ENCODE results near the gene TGFBRAP1.
"Not testable (repeated sequence)": the region's sequence is repeated elsewhere in the genome, so short reads cannot be mapped to it uniquely, and the experiment has no call there.

The TGFBRAP1 gene

DNA sequence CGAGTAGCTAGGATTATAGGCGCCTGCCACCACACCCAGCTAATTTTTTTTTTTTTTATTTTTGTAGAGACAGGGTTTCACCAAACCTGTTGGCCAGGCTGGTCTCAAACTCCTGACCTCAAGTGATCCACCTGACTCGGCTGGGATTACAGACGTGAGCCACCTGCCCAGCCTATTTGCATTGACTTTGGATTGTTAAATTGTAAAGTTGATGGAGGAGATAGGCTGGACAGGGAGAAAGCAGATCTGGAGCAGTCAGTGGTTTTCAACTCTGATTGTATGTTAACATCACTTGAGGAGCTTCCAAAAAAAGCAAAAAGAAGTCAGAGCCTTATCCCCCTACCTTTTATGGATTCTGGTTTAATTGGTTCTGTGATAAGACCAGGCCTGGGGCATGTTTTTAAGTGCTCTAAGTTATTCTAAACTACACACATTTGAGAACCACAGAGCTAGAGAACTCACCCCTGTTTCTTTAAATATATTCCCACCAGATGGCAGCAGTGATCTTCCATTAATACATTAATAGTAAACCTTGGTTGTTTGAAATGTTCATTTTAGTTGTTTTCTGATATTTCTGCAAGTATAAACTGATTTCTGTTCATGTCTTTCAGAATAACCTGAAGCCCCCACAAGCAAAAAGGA is 15.3 kb upstream of the TGFBRAP1 start:
- DNase-seq, result peak; percentile 44

DNA sequence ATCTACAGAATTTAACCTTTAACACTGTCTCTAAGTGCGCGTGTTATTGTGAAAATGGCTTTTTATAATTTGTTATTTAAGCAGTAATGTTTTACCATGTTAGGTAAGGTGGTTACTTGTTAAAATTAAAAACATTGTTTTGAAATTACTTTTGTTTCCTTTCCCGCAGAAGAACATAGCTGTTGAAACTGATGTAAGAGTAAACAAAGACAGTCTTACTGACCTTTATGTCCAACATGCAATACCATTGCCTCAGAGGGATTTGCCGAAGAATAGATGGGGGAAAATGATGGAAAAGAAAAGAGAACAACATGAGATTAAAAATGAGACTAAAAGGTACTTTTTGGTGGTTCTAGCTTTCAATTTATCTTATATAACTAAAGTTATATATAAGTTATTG is 9.9 kb upstream of the TGFBRAP1 start:
- no peak for DNase-seq

DNA sequence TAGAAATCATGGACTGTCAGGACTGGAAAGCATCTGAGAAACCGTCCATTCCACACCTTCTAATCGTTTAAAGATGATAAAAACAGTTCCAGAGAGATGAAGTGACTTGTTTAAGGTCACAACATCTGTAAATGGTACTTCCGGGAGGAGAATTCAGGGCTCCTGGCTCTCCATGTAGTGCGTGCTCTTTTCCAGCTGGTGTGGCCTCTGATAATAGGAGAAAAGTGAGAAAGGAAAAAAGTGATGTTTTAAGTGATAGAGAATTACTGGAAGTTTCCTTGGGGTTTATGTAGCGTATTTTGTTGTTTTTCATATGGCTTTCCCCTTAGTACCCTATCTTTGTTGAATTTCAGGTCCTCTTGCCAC is 8.5 kb upstream of the TGFBRAP1 start:
- no peak for DNase-seq

DNA sequence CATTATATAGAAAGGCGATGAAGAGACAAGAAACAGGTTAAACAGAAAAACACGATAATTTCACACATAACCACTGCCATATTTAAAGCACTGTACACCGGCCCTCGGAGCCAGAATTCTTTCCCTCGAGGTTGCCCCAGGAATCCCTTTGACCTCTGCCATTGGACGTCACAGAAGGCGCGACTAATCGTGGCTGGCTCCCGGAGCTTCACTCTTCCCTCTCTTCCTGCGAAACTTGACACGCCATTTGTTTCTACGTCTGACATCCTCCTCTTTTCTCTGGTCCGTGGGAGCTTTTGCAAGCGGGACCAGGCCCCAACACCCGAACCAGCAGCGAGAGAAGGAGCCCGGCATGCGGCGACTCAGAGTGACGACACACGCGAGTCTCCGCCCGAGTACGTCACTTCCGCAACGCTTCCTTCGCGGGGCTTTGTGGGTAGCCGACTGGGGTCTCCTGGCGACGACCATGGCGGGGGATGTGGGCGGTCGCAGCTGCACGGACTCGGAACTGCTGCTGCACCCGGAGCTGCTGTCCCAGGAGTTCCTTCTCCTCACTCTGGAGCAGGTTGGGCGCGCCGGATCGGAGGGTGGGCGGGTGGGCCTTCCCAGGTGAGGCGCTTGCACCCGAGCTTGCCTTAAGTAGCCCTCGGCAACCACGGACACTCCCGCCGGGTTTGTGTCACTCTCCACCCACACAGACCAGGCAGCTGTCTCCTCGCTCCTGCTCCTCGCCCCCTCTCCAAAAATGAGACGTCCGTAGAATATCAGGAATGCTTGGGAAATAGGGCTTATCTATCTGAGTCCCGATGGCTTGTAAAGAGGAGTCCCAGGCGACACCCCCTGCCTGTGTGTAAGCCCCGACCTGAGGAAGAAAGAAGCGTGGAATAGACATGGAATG is 7.8 kb upstream of the TGFBRAP1 start, which contains the start of gene C2orf49:
Gene C2orf49, plus strand, starts transcription at position 419 of the 898 bp plus-strand sequence. Its CDS starts 48 bp downstream, at position 467.
- DNase-seq, result peak; percentile 87

DNA sequence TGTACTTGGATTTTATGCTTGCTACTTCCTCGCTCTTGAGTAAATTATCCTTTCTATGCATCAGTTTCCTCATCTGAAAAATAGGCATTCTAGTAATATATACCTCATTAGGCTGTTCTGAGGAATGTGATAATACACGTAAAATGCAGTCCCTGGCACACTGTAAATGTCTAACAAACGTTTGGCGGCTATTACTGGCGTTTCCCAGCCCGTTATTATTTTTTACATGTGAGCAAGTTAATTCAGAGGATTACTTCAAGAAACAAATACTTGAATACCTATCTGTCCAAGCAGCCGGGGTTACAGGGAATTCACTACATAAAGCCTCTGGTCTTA is 7.2 kb upstream of the TGFBRAP1 start:
- no peak for DNase-seq

DNA sequence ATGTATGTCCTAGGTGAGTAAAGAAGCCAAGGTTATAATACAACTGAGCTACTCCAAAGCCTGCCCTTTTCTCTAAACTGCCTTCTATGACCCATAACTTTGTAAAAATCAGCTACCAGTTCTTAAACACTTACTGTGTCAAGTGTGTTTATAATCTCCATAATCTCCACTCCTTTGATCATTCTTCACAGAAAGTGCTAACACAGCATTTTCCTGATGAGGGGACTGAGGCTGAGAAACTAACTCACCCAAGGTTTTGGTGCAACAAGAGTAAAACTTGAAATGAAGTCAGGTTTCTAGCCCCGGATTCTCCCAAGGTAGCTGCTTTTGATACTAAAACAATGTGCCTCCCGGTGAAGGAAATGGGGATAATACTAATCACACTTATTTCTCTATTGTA is 5.9 kb upstream of the TGFBRAP1 start:
- no peak for DNase-seq

DNA sequence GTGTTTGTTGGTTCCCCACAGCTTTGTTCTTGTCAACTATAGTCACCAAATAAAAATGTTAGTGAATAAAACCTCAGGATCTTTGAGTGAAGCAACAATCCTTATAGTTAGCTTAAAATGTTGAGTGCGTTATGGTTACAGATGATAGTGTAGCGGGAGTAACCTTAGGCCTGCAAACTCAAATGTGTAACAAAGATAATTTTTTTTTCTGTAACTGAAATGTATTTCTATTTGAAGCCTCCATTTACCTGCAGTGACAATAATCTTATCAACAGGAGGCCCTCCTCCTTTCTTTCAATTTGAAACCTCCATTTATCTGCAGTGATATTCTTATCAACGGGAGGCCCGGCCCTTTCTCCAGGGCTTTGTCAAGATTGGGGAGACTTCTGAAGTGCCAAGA is 4.7 kb upstream of the TGFBRAP1 start:
- DNase-seq, result no peak

DNA sequence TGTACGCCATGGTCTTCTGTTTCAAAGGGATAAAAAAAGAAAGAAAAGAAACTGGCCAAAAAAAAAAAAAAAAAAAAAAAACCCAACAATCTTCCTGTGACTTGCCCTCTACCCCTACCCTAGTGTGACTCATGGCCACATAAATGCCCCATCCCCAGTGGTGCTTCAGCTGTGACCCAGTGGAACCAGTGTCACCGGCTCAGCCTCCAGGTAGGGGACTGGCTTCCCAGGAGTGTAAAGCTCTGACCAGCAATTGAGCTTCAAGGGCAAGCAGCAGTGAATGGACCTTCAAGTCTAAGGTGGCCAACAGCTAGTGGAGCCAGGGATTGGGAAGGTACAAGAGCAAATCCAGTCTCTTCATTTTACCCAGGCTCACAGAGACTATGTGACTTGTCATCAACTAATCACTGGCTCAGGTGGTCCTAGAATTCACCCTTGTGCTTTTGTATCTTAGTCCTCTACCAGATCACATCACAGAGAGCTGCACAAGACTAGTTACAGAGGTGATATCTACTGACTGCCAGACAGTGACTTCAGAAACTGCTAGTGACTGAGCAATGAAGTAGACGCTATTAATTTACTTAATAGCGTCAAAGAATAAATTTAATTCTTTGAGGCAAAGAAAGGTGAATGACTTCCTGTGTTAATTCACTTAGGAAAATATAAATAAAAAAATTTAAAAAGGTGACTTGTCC is 1.3 kb upstream of the TGFBRAP1 start:
- DNase-seq, result no peak

DNA sequence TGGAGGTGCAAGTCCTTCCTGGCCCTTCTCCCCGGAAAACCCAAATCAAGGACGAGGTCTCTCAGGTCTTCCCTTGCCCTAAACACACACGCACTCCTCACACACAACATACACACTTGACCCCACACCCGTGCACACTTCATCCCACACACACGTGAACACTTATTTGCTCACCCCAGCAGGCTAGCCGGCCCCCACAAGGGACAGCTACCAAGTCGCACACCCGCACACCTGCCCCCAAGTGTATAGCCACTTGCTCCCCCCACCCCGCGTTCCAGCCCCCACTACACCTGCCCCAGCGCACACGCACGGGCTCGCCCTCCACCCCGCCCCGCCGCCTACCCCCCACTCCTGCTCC is 359 bp downstream of the TGFBRAP1 start:
- no peak for DNase-seq

DNA sequence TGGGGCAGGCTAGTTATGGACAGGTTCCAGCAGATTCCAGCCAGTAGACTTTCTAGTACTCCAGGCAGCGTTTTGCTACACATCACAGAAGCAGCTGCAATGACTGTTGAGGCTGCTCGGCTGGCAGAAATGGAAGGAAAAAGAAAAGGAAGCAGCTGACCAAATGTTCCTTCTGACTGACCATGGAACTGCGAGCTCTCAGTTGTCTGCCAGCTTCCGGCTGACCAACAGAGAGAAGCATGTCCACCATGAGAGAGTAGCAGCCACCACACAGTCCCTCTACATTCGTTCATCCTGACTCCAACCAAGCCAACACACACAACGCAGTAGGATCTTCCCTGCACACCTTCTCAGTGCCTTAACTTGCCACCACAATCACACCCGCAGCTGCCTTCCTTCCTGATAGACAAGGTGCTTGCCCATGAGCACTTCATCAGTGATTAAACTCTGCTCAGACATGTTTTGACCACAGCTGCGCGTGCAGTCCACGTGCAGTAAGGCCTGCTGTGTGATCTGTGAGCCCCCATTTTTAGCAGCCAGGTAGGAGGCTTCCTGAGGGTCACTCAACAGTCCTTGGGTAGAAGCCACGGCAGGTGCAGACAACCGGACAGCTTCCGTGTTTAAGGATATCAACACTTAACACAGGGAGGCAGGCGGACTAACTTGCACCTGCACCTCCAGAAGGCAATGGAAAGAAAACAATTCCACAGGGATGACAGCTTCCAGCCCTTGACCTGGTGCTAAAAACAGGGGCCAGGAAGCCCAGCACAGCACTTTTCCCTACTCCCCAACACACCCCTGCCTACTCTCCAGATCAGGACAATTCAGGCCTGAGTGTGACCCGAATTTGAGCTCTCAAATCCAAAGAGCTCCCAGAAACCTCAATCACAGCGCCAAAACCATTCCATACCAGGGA is 996 bp downstream of the TGFBRAP1 start:
- no peak for DNase-seq

DNA sequence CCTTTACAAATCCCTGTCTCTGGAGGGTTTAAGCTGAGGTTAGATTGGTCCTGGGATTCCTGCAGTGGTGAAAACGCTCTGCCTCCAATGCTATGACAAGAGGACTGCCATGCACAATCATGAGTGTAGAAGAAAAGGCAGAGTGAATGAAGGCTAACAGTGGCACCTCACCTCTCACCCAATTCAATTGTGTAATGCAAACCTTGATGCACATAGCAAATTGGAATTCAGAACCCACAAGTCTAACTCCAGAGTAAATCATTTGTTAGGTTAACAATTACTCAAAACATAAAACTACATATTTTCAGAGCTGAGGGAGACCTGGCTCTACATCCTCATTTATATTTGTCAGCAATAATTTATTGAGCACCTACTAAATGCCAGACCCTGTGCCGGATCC is 1.8 kb downstream of the TGFBRAP1 start:
- no peak for DNase-seq

DNA sequence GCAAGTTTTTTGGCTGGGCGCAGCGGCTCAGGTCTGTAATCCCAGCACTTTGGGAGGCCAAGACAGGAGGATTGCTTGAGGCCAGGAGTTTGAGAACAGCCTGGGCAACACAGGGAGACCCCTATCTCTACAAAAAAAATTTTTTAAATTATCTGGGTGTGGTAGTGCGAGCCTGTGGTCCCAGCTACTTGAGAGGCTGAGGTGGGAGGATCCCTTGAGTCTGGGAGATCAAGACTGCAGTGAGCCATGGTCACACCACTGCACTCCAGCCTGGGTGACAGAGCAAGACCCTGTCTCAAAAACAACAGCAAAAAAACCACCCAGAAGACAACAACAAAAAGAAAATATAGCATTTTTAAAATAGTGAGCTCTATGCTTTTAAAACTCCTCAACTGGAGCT is 2.3 kb downstream of the TGFBRAP1 start:
- not testable (repeated sequence) for DNase-seq

DNA sequence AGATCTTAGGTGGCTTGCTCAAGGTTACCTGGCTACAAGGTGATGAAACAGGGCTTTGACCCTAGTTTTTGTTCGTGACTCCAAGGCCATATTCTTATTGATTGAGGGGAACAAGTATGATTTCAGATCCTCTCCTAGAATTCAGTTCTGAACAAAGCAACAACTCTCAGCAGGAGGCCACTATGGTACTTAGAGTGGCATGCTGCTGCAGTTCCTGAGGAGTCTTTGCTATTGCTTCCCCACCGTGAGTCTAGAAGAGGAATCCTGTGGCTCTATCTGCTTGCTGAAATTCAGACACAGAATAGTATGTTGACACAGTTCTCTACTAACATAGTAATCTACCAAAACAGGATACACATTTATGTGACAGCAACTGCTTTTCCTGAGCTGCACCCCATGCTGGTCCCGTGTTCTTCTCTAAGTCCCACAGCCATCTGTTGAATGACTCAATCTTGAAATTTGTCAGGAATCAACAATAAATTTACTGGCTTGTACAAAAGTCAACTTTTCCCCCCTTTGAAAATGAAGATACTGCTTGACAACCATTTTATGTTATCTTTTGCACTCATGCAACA is 4.1 kb downstream of the TGFBRAP1 start:
- DNase-seq, result peak; percentile 75

DNA sequence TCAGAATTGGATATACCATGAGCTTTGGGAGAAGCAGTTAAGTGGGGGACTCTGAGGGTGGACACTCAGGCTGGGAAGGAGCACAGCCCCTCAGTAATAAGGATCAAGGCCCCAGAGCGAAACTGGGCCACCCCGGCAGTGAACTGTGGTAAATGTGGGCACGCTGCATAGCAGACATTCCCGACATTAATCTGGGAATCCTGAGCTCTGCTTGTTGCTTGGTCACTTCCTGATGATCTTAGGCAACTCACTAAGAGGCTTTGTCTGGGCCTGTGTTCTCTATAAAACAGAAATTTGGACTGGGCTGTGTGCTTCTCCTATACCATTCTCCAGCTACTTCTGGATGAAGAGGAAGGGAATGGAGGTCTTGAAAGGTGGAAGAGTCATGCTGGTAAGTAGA is 4.8 kb downstream of the TGFBRAP1 start:
- peak; percentile 80 for DNase-seq

DNA sequence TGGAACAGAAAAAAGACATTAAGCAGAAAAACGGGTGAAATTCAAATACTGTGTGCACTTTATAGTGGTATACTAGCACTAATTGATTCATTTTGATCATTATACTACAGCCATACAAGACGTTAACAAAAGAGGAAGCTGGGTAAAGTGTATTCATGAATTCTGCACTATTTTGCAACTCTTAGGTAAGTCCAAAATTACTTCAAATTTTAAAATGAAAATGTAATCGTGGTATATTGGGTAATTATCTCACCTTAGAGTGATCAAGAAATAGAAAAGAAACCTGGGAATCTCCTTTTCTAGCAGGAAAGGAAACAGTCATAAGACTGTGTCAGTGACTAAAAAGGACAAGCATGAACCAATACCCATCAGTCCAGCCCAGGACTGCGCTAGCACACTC is 5.4 kb downstream of the TGFBRAP1 start:
- no peak for DNase-seq

DNA sequence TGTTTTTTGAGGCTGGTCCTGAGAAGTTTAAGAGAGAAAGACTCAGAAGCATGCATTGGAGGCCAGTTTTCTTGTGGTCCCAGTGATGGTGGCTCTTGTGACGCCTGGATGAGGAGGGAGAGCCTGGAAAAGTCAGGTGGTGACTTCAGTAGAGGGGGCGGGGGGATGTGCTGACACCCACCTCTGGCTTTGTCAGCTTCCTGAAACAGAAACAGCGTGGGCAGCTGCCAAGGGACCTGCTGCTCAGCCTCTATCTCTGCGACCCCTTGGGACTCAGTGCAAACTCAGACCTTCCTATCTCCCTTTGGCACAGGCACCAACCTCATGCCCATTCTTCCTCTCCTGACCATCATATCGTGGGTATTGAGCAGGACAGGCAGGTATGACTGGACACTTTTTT is 6.4 kb downstream of the TGFBRAP1 start:
- no peak for DNase-seq

DNA sequence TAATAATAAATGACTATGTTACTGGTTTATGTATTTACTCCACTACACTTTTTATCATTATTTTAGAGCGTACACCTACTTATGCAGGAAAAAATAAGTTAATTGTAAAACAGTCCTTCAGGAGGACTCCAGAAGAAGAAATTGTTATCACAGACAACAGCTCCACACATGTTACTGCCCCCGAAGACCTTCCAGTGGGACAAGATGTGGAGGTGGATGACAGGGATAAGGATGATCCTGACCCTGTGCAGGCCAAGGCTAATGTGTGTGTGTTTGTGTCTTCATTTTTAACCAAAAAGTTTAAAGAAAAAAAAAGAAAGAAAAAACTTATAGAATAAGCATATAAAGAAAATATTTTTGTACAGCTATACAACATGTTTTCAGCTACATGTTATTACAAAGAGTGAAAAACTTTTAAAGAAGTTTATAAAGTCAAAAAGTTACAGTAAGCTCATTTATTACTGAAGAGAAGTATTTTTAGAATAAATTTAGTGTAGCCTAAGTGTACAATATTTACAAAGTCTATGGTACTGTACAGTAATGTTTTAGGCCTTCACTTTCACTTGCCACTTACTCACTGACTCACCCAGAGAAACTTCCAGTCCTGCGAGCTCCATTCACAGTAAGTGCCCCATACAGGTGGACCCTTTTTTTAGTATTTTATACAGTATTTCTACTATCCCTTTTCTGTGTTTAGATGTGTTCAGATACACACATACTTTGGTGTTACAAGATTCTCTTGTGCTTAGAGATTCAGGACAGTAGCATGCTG is 7.5 kb downstream of the TGFBRAP1 start:
- DNase-seq, result peak; percentile 12

DNA sequence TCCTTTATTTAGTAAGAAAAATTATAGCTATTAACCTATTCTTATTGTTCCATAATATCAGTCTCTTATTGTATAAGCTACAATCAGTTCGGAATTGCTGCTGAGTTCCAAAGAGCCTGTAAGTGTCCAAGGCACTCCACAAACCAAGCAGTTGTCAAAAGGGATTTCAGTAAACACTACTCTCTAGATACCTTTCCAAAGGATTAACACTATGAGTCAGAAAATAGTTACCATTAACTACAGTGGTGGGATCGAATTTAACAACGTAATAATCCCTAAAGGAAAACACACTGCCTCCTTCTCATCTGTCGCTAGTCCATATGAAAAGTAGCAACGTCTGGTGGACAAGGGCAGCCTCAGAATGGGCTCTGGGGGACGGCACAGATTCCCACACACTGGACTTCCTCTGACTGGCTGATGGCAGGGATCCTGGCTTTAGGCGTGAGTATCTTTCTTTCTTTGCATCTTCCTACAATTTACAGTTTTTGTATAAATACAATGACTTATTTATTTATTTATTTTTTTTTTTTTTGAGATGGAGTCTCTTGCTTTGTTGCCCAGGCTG is 8.8 kb downstream of the TGFBRAP1 start:
- no peak for DNase-seq

DNA sequence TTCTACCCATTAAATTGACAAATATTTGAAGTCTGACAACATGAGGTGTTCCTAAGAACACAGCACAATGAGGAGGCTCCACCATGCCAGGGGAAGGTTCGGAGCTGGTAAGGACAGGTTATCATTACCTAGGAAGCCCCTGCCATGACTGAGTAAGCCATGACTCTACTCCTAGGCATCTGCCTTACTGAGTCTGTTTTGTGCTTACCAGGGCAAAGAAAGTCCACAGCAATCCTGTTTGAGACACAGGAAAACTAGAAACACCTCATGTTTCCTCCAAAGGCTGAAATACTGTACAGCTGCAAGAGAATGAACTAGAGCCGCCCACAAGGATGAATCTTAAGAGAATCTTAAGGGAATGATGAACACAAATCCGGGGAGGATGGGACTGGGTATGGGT is 11.6 kb downstream of the TGFBRAP1 start:
- no peak for DNase-seq

DNA sequence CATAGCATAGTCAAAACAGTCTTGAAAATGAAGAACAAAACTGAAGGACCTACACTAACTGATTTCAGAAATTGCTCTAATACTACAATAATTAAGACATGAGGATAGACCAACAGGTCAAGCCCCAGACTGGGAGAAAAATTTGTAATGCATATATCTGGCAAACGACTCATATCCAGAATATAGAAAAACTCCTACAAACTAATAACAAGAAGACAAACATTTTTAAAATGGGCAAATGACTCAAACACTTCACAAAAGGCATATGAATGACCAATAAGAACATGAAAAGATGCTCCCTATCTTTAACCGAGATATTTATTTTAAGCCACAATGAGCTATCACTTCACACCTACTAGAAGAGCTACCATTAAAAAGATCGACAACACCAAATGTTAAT is 14.2 kb downstream of the TGFBRAP1 start:
- no peak for DNase-seq

DNA sequence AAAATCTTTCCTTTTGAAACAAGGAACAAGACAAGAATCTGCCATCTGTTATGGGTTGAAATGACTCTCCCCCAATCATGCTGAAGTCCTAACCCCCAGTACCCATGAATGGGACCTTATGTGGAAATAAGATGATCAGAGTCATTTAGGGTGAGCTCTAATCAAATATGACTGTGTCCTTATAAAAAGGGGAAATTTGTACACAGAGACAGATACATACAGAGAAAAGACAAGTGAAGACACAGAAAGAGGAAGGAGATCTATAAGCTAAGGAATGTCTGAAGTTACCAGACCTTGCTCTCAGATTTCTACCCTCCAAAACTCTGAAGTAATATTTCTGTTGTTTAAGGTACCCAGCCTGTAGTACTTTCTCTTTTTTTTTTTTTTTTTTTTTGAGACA is 15.7 kb downstream of the TGFBRAP1 start:
- DNase-seq, result no peak

Data from fibroblast of skin of right biceps (primary cell).